Body of pancreas (tissue), 4 donors: ENCODE results near the gene PRMT7.

Source experiments
- CTCF ChIP-seq, 7 experiments: fragments of 450-650 bp in 4 of 7; fragments of 200-600 bp in 3 of 7; sonication (generic) in 3 of 7; IDR thresholded peaks; one replicate each; pipeline ENCODE4 v1.5.1; 2016 to 2019; ENCODE audit warnings: antibody characterized with exemption in 7 of 7
- POLR2A ChIP-seq, 3 donors: fragments of 450-650 bp; IDR thresholded peaks; one replicate each; pipeline ENCODE4 v1.6.1; 2016; ENCODE audit warnings: antibody characterized with exemption in 3 of 3, mild to moderate bottlenecking in 2 of 3

- TF ChIP-seq POLR2A (IDR thresholded peaks at IDR 0.05) (no peak), CTCF (IDR thresholded peaks at IDR 0.05) (no peak)
These were observed 79.0 kb downstream of the PRMT7 start for GRCh38 chr16:68389750-68390371.
